DOHH2 (cell line): ENCODE measurements around the gene SART1.

ENCODE experiments used
- CTCF ChIP-seq: fragments of 200-600 bp; sonication (generic); IDR thresholded peaks from one replicate; pipeline ENCODE4 v1.5.1; 2014; ENCODE audit warnings: antibody characterized with exemption, mild to moderate bottlenecking, low read depth, low read length; ENCODE audit not compliant: poor library complexity, severe bottlenecking
- EZH2phosphoT487 ChIP-seq: fragments of 200-600 bp; sonication (generic); IDR thresholded peaks from 2 replicates; pipeline ENCODE4 v1.6.1; 2017; ENCODE audit warnings: borderline replicate concordance, mild to moderate bottlenecking, antibody characterized with exemption, low read length, moderate library complexity, mixed read lengths

GRCh38 chr11:65976216-65977176 lies 15.0 kb downstream of the SART1 start:
- TF ChIP-seq CTCF (no peak), EZH2phosphoT487 (no peak)
